Keratinocyte (primary cell): ENCODE measurements around the gene FAHD1.

ENCODE experiments used
- CTCF ChIP-seq, 3 experiments: IDR thresholded peaks in 1 of 3; conservative IDR thresholded peaks in 1 of 3; optimal IDR thresholded peaks in 1 of 3; 2 replicates in 2 of 3; 3 replicates in 1 of 3; pipeline versions ENCODE3 to v1.5.1; 2011; ENCODE audit warnings: low read length in 3 of 3, mild to moderate bottlenecking in 3 of 3, moderate library complexity in 2 of 3, control low read depth in 1 of 3, inconsistent platforms in 1 of 3; ENCODE audit not compliant: insufficient read depth in 2 of 3; ENCODE audit errors: extremely low read depth in 1 of 3
- EZH2 ChIP-seq: IDR thresholded peaks from one replicate; pipeline ENCODE4 v1.6.1; 2012; ENCODE audit warnings: inconsistent platforms, mild to moderate bottlenecking, low read length, moderate library complexity

GRCh38 chr16:1821861-1822611 is 5.0 kb upstream of the FAHD1 start:
- TF ChIP-seq CTCF (optimal IDR thresholded peaks at IDR 0.05 in 1 of 3, IDR thresholded peaks at IDR 0.05 in 1 of 3, conservative IDR thresholded peaks at IDR 0.05 in 1 of 3; ENCODE audit: extremely low read depth in 1 of 3, insufficient read depth in 2 of 3, low read length in 3 of 3) = no peak
- TF ChIP-seq EZH2 = no peak
